ENCODE measurements around the gene TRIM65.

DNA sequence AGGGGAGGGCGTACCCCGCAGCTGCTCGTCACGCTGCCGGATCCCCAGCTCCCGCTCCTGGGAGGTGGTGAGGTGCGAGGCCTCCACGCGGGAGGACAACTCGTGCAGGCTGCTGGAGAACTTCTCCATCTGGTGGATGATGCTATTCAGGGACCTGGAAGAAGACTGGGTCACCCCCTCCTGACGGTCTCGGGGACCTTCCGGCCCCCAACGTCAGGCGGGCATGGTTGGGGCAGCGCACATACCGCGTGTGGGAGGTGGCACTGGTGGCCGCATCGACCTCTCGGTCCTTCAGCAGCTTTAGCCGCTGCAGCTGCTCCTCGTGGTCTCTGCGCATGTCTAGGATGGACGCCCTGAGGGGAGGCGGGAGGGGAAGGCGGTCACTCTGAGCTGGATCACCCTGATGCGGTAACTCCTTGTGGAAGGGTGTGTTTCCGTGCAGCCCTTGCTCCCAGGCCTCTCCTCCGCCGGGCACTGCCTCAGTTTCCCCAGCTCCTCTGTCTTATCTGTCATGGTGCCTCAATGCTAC, 21.2 kb upstream of the TRIM65 start:
- TF ChIP-seq, protein P1, sequence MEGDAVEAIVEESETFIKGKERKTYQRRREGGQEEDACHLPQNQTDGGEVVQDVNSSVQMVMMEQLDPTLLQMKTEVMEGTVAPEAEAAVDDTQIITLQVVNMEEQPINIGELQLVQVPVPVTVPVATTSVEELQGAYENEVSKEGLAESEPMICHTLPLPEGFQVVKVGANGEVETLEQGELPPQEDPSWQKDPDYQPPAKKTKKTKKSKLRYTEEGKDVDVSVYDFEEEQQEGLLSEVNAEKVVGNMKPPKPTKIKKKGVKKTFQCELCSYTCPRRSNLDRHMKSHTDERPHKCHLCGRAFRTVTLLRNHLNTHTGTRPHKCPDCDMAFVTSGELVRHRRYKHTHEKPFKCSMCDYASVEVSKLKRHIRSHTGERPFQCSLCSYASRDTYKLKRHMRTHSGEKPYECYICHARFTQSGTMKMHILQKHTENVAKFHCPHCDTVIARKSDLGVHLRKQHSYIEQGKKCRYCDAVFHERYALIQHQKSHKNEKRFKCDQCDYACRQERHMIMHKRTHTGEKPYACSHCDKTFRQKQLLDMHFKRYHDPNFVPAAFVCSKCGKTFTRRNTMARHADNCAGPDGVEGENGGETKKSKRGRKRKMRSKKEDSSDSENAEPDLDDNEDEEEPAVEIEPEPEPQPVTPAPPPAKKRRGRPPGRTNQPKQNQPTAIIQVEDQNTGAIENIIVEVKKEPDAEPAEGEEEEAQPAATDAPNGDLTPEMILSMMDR (IDR thresholded peaks at IDR 0.05 in 2 of 3, conservative IDR thresholded peaks at IDR 0.05 in 1 of 3; ENCODE audit: control insufficient read depth in 2 of 3, extremely low read depth in 1 of 3, insufficient read depth in 1 of 3, low read depth in 3 of 3, low read length in 3 of 3): no peak
- TF ChIP-seq MYC (IDR thresholded peaks at IDR 0.05; ENCODE audit: insufficient read depth, insufficient read length, insufficient replicate concordance, low read length, severe bottlenecking) (no peak), DPF2 (IDR thresholded peaks at IDR 0.05) (no peak), RFX5 (IDR thresholded peaks at IDR 0.05; ENCODE audit: low read depth, low read length) (no peak), POLR2A (IDR thresholded peaks at IDR 0.05; ENCODE audit: low read depth, low read length) (no peak), FOS (IDR thresholded peaks at IDR 0.05; ENCODE audit: borderline replicate concordance, extremely low read depth, insufficient read length) (no peak), ZNF217 (IDR thresholded peaks at IDR 0.05) (no peak), ASH2L (IDR thresholded peaks at IDR 0.05; ENCODE audit: borderline replicate concordance, low read depth) (no peak)

Measured in GM12878 (cell line).